ENCODE measurements around the gene WFDC11.

- TF ChIP-seq, protein P1, sequence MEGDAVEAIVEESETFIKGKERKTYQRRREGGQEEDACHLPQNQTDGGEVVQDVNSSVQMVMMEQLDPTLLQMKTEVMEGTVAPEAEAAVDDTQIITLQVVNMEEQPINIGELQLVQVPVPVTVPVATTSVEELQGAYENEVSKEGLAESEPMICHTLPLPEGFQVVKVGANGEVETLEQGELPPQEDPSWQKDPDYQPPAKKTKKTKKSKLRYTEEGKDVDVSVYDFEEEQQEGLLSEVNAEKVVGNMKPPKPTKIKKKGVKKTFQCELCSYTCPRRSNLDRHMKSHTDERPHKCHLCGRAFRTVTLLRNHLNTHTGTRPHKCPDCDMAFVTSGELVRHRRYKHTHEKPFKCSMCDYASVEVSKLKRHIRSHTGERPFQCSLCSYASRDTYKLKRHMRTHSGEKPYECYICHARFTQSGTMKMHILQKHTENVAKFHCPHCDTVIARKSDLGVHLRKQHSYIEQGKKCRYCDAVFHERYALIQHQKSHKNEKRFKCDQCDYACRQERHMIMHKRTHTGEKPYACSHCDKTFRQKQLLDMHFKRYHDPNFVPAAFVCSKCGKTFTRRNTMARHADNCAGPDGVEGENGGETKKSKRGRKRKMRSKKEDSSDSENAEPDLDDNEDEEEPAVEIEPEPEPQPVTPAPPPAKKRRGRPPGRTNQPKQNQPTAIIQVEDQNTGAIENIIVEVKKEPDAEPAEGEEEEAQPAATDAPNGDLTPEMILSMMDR (conservative IDR thresholded peaks at IDR 0.05; ENCODE audit: low read length): no peak
- TF ChIP-seq EZH2phosphoT487 (IDR thresholded peaks at IDR 0.05; ENCODE audit: borderline replicate concordance, low read depth, low read length): no peak
These were observed at the start of gene WFDC11 for GRCh38 chr20:45670139-45670538.

All from OCI-LY7 (cell line).